GM18507 (cell line): ENCODE data around the gene CCDC59.

Source experiments
- DNase-seq: peaks from one replicate; pipeline ENCODE4 v3.0.0; 2011; ENCODE audit warnings: low read depth; ENCODE audit not compliant: insufficient read length; ENCODE audit errors: extremely low spot score
- FAIRE-seq: peaks from 2 replicates; lab custom pipeline; 2011; peaks lifted over from hg19 to GRCh38; lab: Jason Lieb, UNC

The CCDC59 gene

DNA sequence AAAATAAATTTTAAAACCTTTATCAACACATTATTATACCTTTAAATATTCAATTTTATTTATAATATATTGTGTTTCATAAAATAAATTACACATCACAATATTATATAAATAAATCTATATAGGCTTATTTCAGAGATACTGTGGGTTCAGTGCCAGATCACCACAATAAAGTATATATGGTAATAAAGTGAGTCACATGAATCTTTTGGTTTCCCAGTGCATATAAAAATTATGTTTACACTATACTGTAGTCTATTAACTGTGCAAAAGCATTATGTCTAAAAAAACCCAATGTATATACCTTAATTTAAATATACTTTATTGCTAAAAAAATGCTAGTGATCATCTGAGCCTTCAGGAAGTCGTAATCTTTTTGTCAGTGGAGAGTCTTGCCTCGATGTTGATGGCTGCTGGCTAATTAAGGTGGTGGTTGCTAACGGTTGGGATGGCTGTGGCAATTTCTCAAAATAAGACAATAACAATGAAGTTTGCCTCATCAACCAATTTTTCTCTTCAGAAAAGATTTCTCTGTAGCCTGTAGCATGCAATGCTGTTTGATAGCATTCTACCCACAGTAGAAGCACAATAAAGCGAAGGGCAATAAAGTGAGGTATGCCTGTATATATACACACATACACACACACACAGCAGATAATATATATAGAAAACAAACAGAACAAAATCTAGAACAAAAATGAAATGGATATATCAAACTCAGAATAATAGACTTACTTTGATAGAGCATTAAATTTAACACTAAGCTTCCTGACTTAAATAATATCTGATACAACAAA is 32.4 kb downstream of the CCDC59 start:
- DNase-seq (no peak), FAIRE-seq (no peak)

DNA sequence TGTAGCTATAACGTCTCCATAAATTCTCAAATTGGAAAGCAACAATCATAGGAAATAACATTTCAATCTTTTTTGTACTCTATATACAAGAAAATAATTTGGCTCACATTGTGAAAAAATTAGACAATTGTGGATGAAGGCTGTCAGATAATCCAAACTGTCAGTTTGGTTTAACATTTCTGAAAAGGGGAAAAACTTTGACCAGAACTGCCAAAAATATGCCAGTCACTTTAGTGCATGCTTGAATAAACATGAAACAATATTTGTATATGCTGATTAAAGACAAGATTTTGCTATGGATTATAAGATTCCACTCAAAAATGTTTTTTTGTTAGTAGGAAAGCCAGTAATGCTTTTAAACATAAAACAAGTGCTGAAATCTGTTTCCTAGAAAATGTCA is 38.9 kb downstream of the CCDC59 start:
- FAIRE-seq: no peak
- DNase-seq: no peak

DNA sequence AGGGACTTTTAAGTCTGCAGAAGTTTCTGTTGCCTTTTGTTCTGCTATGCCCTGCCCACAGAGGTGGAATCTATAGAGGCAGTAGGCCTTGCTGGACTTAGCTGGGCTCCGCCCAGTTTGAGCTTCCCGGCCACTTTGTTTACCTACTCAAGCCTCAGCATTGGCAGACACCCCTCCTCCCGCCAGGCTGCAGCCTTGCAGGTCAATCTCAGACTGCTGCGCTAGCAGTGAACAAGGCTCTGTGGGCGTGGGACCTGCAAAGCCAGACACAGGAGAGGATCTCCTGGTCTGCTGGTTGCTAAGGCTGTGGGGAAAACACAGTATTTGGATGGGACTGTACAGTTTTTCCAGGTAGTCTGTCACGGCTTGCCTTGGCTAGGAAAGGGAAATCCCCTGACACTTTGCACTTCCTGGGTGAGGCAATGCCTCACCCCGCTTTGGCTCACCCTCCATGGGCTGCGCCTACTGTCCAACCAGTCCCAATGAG is 43.7 kb downstream of the CCDC59 start:
- no peak for DNase-seq
- no peak for FAIRE-seq
